T47D (cell line): ENCODE data around the gene OLAH.
"Not testable (repeated sequence)": the region's sequence is repeated elsewhere in the genome, so short reads cannot be mapped to it uniquely, and the experiment has no call there.

Experiments
- DNase-seq, 2 experiments: peaks; one replicate each; pipeline versions ENCODE4 v3.0.0 to v3.0.0-alpha.2; 2011 to 2012; ENCODE audit warnings: low read depth in 1 of 2, low spot score in 1 of 2
- JUND ChIP-seq: IDR thresholded peaks from 2 replicates; pipeline ENCODE4 v1.6.1; 2012; ENCODE audit warnings: low read depth
- in situ Hi-C: cut with HindIII; loops from 2 replicates; pipeline ENCODE4 v1.10.0; 2016; ENCODE audit warnings: low sequenced_read_pairs, low pct_unique_long_range_greater_than_20kb

The OLAH gene

GRCh38 chr10:15043674-15044073, at the start of gene OLAH:
OLAH (plus strand) TSS chr10:15043943; CDS start chr10:15047289, 3,346 bp downstream.
- DNase-seq = no peak
- in situ Hi-C loops = no loop called here
- no peak for TF ChIP-seq JUND

GRCh38 chr10:14995964-14996565, 47.7 kb upstream of the OLAH start:
- DNase-seq = no peak
- TF ChIP-seq JUND = no peak
- in situ Hi-C loops = no loop called here

GRCh38 chr10:15013530-15013929, 30.2 kb upstream of the OLAH start:
- in situ Hi-C loops = not testable (repeated sequence)

GRCh38 chr10:15015451-15015850, 28.3 kb upstream of the OLAH start:
- no peak for TF ChIP-seq JUND
- in situ Hi-C loops = no loop called here
- DNase-seq = no peak

More at GRCh38 chr10:15013530-15013929, 30.2 kb upstream of the OLAH start:
- peak; percentile 53 to 88 for DNase-seq

GRCh38 chr10:15020966-15021365, 22.8 kb upstream of the OLAH start:
- in situ Hi-C loops = not testable (repeated sequence)
- DNase-seq = peak in 1 of 2 experiments; percentile 15

- in situ Hi-C loops, DNase-seq: not testable (repeated sequence)
Measured at GRCh38 chr10:15023079-15023478, 20.7 kb upstream of the OLAH start.

GRCh38 chr10:15024017-15025004, 19.4 kb upstream of the OLAH start:
- DNase-seq, in situ Hi-C loops: not testable (repeated sequence)

GRCh38 chr10:15025040-15025439, 18.7 kb upstream of the OLAH start:
- in situ Hi-C loops, DNase-seq: not testable (repeated sequence)

GRCh38 chr10:15027741-15028140, 16.0 kb upstream of the OLAH start:
- TF ChIP-seq JUND = no peak
- no peak for DNase-seq
- in situ Hi-C loops = no loop called here

- TF ChIP-seq JUND = no peak
- in situ Hi-C loops = no loop called here
- no peak for DNase-seq
Measured at GRCh38 chr10:15035385-15036301, 8.1 kb upstream of the OLAH start.

- in situ Hi-C loops = no loop called here
- no peak for TF ChIP-seq JUND
- peak in 1 of 2 experiments; percentile 42 for DNase-seq
Measured at GRCh38 chr10:15037691-15038090, 6.1 kb upstream of the OLAH start.

- no peak for DNase-seq
- in situ Hi-C loops = no loop called here
- TF ChIP-seq JUND = no peak
Measured at GRCh38 chr10:15038416-15038815, 5.3 kb upstream of the OLAH start.
